ENCODE measurements around the gene STXBP2.

Gene STXBP2

GRCh38 chr19:7618348-7618747, 18.6 kb upstream of the STXBP2 start:
- H3K56ac ChIP-seq (ENCODE audit: low read length): no peak overlapping the region
- H3K79me2 ChIP-seq (ENCODE audit: control insufficient read depth, insufficient read depth, low read length): no peaks in the 10 kb centered on the region
- no peak for DNase-seq
- H2BK120ac ChIP-seq (ENCODE audit: low read depth, low read length): no peak overlapping the region
- no peak overlapping the region for H2AK5ac ChIP-seq (ENCODE audit: low read length)
- H3K27me3 ChIP-seq (ENCODE audit: insufficient read depth, low read length, poor library complexity): no peaks in the 10 kb centered on the region
- H3K36me3 ChIP-seq (ENCODE audit: control insufficient read depth, insufficient read depth, low read length): peaks cover 9% of the 10 kb centered on the region
- no peak overlapping the region for H4K5ac ChIP-seq (ENCODE audit: low read length)
- H3K27ac ChIP-seq (ENCODE audit: low read depth, low read length): no peak overlapping the region
- no peak overlapping the region for H3K4me2 ChIP-seq (ENCODE audit: low read length)
- no peak overlapping the region for H3K18ac ChIP-seq (ENCODE audit: low read length)
- H3K9ac ChIP-seq (ENCODE audit: low read length): no peak overlapping the region
- H3K4ac ChIP-seq (ENCODE audit: low read depth, low read length): no peak overlapping the region
- WGBS (ENCODE audit: extremely low coverage, insufficient coverage, low lambda C conversion rate): no CpG with 5 or more reads among the region's 4 CpGs
- no peak overlapping the region for H3K4me3 ChIP-seq (ENCODE audit: low read length)
- no peaks in the 10 kb centered on the region for H3K4me1 ChIP-seq (ENCODE audit: control insufficient read depth, low read depth, low read length)
- H4K8ac ChIP-seq (ENCODE audit: low read depth, low read length): no peak overlapping the region
- no peak overlapping the region for H3K23ac ChIP-seq (ENCODE audit: low read length)
- no peak overlapping the region for H2BK15ac ChIP-seq (replicated peaks; ENCODE audit: low read depth)
- H2BK5ac ChIP-seq (ENCODE audit: low read length): no peak overlapping the region
- no peaks in the 10 kb centered on the region for H3K79me1 ChIP-seq (ENCODE audit: low read length)

DNA sequence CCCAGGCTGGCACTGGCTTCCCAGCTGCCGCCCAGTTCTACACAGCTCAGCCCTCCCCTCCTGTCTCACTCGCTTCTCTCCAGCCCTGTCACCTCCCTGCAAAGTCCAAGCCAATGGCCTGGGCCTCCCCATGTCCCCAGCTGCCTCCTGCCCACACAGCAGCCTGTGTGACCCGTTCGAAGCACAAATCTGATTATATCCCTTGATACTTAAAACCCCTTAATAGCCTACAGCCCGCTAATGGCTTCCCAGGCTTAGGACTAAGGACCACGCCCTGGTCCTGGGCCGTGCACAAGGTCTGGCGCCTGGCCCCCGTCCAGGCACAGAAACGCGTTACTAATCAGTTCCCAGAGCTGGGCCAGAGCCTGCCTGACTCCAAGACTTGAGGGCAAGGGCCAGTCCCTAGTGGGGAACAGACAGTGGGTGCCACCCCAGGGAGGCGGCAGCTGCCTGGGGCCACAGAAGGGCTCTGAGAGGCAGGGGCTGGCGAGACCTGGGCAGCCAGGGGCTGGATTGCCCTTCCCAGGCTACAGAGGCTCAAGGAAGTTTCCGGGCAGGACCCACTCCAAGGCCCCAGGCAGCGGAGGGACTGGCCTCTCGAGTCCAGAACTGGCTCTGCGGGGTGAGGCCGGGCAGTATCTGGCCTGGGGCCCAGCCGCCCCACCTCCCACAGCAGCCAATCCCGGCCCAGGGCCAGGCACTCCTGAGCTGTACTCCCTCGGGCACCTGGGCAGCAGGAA, 18.0 kb upstream of the STXBP2 start:
- no peak overlapping the region for H3K27ac ChIP-seq (ENCODE audit: low read depth, low read length)
- H2AK5ac ChIP-seq (ENCODE audit: low read length): no peak overlapping the region
- no peak overlapping the region for H3K23ac ChIP-seq (ENCODE audit: low read length)
- H3K4me1 ChIP-seq (ENCODE audit: control insufficient read depth, low read depth, low read length): no peaks in the 10 kb centered on the region
- H2BK120ac ChIP-seq (ENCODE audit: low read depth, low read length): no peak overlapping the region
- peaks cover 9% of the 10 kb centered on the region for H3K36me3 ChIP-seq (ENCODE audit: control insufficient read depth, insufficient read depth, low read length)
- no peak overlapping the region for H4K8ac ChIP-seq (ENCODE audit: low read depth, low read length)
- no peak overlapping the region for H2BK15ac ChIP-seq (replicated peaks; ENCODE audit: low read depth)
- H3K4me3 ChIP-seq (ENCODE audit: low read length): no peak overlapping the region
- no peaks in the 10 kb centered on the region for H3K27me3 ChIP-seq (ENCODE audit: insufficient read depth, low read length, poor library complexity)
- no peak overlapping the region for H4K5ac ChIP-seq (ENCODE audit: low read length)
- no peak overlapping the region for H3K56ac ChIP-seq (ENCODE audit: low read length)
- H3K79me1 ChIP-seq (ENCODE audit: low read length): no peaks in the 10 kb centered on the region
- H3K79me2 ChIP-seq (ENCODE audit: control insufficient read depth, insufficient read depth, low read length): no peaks in the 10 kb centered on the region
- DNase-seq: no peak
- no peak overlapping the region for H3K4ac ChIP-seq (ENCODE audit: low read depth, low read length)
- H3K4me2 ChIP-seq (ENCODE audit: low read length): no peak overlapping the region
- no CpG with 5 or more reads among the region's 21 CpGs for WGBS (ENCODE audit: extremely low coverage, insufficient coverage, low lambda C conversion rate)
- no peak overlapping the region for H3K9ac ChIP-seq (ENCODE audit: low read length)
- H2BK5ac ChIP-seq (ENCODE audit: low read length): no peak overlapping the region
- no peak overlapping the region for H3K18ac ChIP-seq (ENCODE audit: low read length)

GRCh38 chr19:7619671-7620441, 17.1 kb upstream of the STXBP2 start:
- no peak overlapping the region for H3K18ac ChIP-seq (ENCODE audit: low read length)
- H2BK15ac ChIP-seq (replicated peaks; ENCODE audit: low read depth): no peak overlapping the region
- peaks cover 9% of the 10 kb centered on the region for H3K36me3 ChIP-seq (ENCODE audit: control insufficient read depth, insufficient read depth, low read length)
- no peak overlapping the region for H4K5ac ChIP-seq (ENCODE audit: low read length)
- no peak overlapping the region for H3K4me2 ChIP-seq (ENCODE audit: low read length)
- no peak overlapping the region for H4K8ac ChIP-seq (ENCODE audit: low read depth, low read length)
- no peak overlapping the region for H2BK120ac ChIP-seq (ENCODE audit: low read depth, low read length)
- no CpG with 5 or more reads among the region's 48 CpGs for WGBS (ENCODE audit: extremely low coverage, insufficient coverage, low lambda C conversion rate)
- no peaks in the 10 kb centered on the region for H3K4me1 ChIP-seq (ENCODE audit: control insufficient read depth, low read depth, low read length)
- H3K4ac ChIP-seq (ENCODE audit: low read depth, low read length): no peak overlapping the region
- H3K27ac ChIP-seq (ENCODE audit: low read depth, low read length): no peak overlapping the region
- H2BK5ac ChIP-seq (ENCODE audit: low read length): no peak overlapping the region
- no peak overlapping the region for H3K56ac ChIP-seq (ENCODE audit: low read length)
- no peak overlapping the region for H3K23ac ChIP-seq (ENCODE audit: low read length)
- DNase-seq: no peak
- no peak overlapping the region for H3K4me3 ChIP-seq (ENCODE audit: low read length)
- no peaks in the 10 kb centered on the region for H3K79me1 ChIP-seq (ENCODE audit: low read length)
- H3K79me2 ChIP-seq (ENCODE audit: control insufficient read depth, insufficient read depth, low read length): no peaks in the 10 kb centered on the region
- no peak overlapping the region for H3K9ac ChIP-seq (ENCODE audit: low read length)
- H2AK5ac ChIP-seq (ENCODE audit: low read length): no peak overlapping the region
- no peaks in the 10 kb centered on the region for H3K27me3 ChIP-seq (ENCODE audit: insufficient read depth, low read length, poor library complexity)

DNA sequence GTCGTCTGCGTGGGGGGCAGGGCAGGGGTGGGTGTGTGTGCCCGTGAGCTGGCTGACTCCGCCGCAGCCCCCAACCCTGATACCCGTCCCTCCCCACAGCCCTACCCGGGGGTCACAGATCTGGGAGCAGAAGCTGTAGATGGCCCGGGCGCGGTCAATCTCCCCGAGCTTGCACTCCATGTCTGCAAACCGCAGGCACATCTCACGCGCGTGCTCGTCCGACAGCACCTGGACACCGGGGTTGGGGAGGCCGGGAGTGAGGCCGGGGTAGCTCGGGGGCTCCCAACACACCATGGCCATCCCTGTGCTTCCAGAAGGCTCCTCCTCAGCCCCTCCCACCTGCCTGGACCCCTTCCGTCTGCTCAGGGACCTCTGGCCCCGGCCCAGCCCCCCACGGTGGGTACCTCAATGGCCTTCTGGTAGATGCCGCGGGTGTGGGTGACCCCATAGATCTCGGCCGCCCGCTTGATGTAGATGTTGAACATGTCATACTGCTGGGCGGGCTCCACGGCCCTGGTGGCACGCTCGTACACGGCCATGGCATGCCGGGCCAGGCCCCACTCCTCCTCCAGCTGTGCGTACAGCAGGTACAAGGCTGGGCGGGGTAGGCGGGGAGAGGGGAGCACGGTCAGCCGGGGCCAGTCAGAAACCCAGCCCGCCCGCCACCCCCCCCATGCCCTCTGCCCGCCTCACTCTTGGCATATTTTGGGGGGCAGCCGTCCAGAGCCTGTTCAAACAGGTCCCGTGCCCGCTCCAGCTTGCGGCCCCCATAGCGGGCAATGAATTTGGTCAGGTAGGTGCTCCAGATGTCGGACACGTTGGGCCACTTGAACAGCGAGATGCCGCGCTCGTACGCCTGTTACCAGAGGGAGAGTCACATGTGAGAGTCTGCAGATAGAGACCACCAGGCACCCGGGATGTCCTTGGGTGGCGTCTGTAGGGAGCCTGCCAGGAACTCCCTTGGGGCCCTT, 16.2 kb upstream of the STXBP2 start:
- Histone ChIP-seq H2BK15ac (replicated peaks; ENCODE audit: low read depth) (no peak overlapping the region), H3K79me2 (ENCODE audit: control insufficient read depth, insufficient read depth, low read length) (no peaks in the 10 kb centered on the region), H3K4me3 (ENCODE audit: low read length) (no peak overlapping the region), H3K18ac (ENCODE audit: low read length) (no peak overlapping the region), H3K79me1 (ENCODE audit: low read length) (no peaks in the 10 kb centered on the region), H3K23ac (ENCODE audit: low read length) (no peak overlapping the region), H3K9ac (ENCODE audit: low read length) (no peak overlapping the region), H4K8ac (ENCODE audit: low read depth, low read length) (no peak overlapping the region), H3K27me3 (ENCODE audit: insufficient read depth, low read length, poor library complexity) (no peaks in the 10 kb centered on the region), H3K4ac (ENCODE audit: low read depth, low read length) (no peak overlapping the region), H3K4me1 (ENCODE audit: control insufficient read depth, low read depth, low read length) (no peaks in the 10 kb centered on the region), H3K36me3 (ENCODE audit: control insufficient read depth, insufficient read depth, low read length) (peaks cover 9% of the 10 kb centered on the region), H2BK5ac (ENCODE audit: low read length) (no peak overlapping the region), H2AK5ac (ENCODE audit: low read length) (no peak overlapping the region), H2BK120ac (ENCODE audit: low read depth, low read length) (no peak overlapping the region), H3K4me2 (ENCODE audit: low read length) (no peak overlapping the region), H3K56ac (ENCODE audit: low read length) (no peak overlapping the region), H3K27ac (ENCODE audit: low read depth, low read length) (no peak overlapping the region), H4K5ac (ENCODE audit: low read length) (no peak overlapping the region)
- WGBS (ENCODE audit: extremely low coverage, insufficient coverage, low lambda C conversion rate): no CpG with 5 or more reads among the region's 57 CpGs
- no peak for DNase-seq

GRCh38 chr19:7622933-7623685, 13.8 kb upstream of the STXBP2 start:
- no peak overlapping the region for H2BK15ac ChIP-seq (replicated peaks; ENCODE audit: low read depth)
- no peak overlapping the region for H3K4me3 ChIP-seq (ENCODE audit: low read length)
- H3K79me1 ChIP-seq (ENCODE audit: low read length): peaks cover 11% of the 10 kb centered on the region
- H3K27ac ChIP-seq (ENCODE audit: low read depth, low read length): no peak overlapping the region
- DNase-seq: no peak
- no peaks in the 10 kb centered on the region for H3K27me3 ChIP-seq (ENCODE audit: insufficient read depth, low read length, poor library complexity)
- no peak overlapping the region for H3K23ac ChIP-seq (ENCODE audit: low read length)
- peaks cover 18% of the 10 kb centered on the region for H3K79me2 ChIP-seq (ENCODE audit: control insufficient read depth, insufficient read depth, low read length)
- H4K5ac ChIP-seq (ENCODE audit: low read length): no peak overlapping the region
- no peak overlapping the region for H3K18ac ChIP-seq (ENCODE audit: low read length)
- H3K56ac ChIP-seq (ENCODE audit: low read length): no peak overlapping the region
- no peak overlapping the region for H2BK5ac ChIP-seq (ENCODE audit: low read length)
- H4K8ac ChIP-seq (ENCODE audit: low read depth, low read length): no peak overlapping the region
- WGBS (ENCODE audit: extremely low coverage, insufficient coverage, low lambda C conversion rate): no CpG with 5 or more reads among the region's 16 CpGs
- no peak overlapping the region for H2BK120ac ChIP-seq (ENCODE audit: low read depth, low read length)
- H3K9ac ChIP-seq (ENCODE audit: low read length): no peak overlapping the region
- H3K4me1 ChIP-seq (ENCODE audit: control insufficient read depth, low read depth, low read length): no peaks in the 10 kb centered on the region
- peaks cover 9% of the 10 kb centered on the region for H3K36me3 ChIP-seq (ENCODE audit: control insufficient read depth, insufficient read depth, low read length)
- H3K4ac ChIP-seq (ENCODE audit: low read depth, low read length): no peak overlapping the region
- no peak overlapping the region for H3K4me2 ChIP-seq (ENCODE audit: low read length)
- no peak overlapping the region for H2AK5ac ChIP-seq (ENCODE audit: low read length)

Data from mesendoderm (in vitro differentiated cells).